AG04449 (cell line): ENCODE data around the gene MAPRE3.

ENCODE experiments used
- CTCF ChIA-PET: fragments of 350-600 bp; formaldehyde crosslinking; extraction: SDS; loops from one replicate; lab custom pipeline; 2021; ENCODE audit warnings: antibody characterized with exemption; lab: Yijun Ruan, JAX
- POLR2A ChIA-PET: fragments of 400-600, 350-600 bp; formaldehyde crosslinking; extraction: SDS; loops from one replicate; lab custom pipeline; 2020; ENCODE audit warnings: antibody characterized with exemption, inconsistent platforms; lab: Yijun Ruan, JAX
- DNase-seq: peaks from one replicate; pipeline ENCODE4 v3.0.0-alpha.2; 2010; ENCODE audit warnings: low read depth, low spot score
- H3K4me3 ChIP-seq: 2 replicates; pipeline ENCODE4 v1.5.1; 2011; ENCODE audit warnings: low read depth, mild to moderate bottlenecking, control low read depth, low read length
- CTCF ChIP-seq: IDR thresholded peaks from one replicate; pipeline ENCODE4 v1.5.1; 2011; ENCODE audit warnings: mild to moderate bottlenecking, moderate library complexity, low read length, control low read depth, inconsistent platforms; ENCODE audit not compliant: insufficient read depth; ENCODE audit errors: missing control alignments

MAPRE3 gene

GRCh38 chr2:26927221-26927620 lies 43.2 kb upstream of the MAPRE3 start:
- ChIA-PET POLR2A (no interaction called here), CTCF (interaction anchor here (1.7 to 3.7 kb wide), 4 partner anchors 12 to 81 kb away, joined by 7 to 15 read pairs (median 9); no protein-coding TSS in a partner anchor)
- H3K4me3 ChIP-seq = no peak overlapping the region
- no peak for TF ChIP-seq CTCF
- no peak for DNase-seq

GRCh38 chr2:26932974-26933373 lies 37.5 kb upstream of the MAPRE3 start:
- TF ChIP-seq CTCF = no peak
- POLR2A ChIA-PET = no interaction called here

GRCh38 chr2:26933431-26934334 lies 36.8 kb upstream of the MAPRE3 start:
- TF ChIP-seq CTCF = no peak
- no peak for DNase-seq
- H3K4me3 ChIP-seq = no peak overlapping the region
- POLR2A ChIA-PET = no interaction called here
- CTCF ChIA-PET = interaction anchor here (1.0 to 14.4 kb wide), 4 partner anchors 7 to 86 kb away, joined by 4 to 309 read pairs (median 11); partner anchors contain the start of gene DPYSL5

More at GRCh38 chr2:26932974-26933373, 37.5 kb upstream of the MAPRE3 start:
- DNase-seq = no peak
- CTCF ChIA-PET = interaction anchor here (1.6 to 14.4 kb wide), 4 partner anchors 10 to 85 kb away, joined by 9 to 309 read pairs (median 11); partner anchors contain the start of gene DPYSL5
- H3K4me3 ChIP-seq = no peak overlapping the region

GRCh38 chr2:26934335-26934724 lies 36.1 kb upstream of the MAPRE3 start:
- H3K4me3 ChIP-seq = no peak overlapping the region
- TF ChIP-seq CTCF = no peak
- ChIA-PET POLR2A (no interaction called here), CTCF (interaction anchor here (0.8 to 14.4 kb wide), 5 partner anchors 8 to 86 kb away, joined by 3 to 309 read pairs (median 9); partner anchors contain the start of gene DPYSL5)
- DNase-seq = no peak

GRCh38 chr2:26934985-26935384 lies 35.5 kb upstream of the MAPRE3 start:
- H3K4me3 ChIP-seq = no peak overlapping the region
- POLR2A ChIA-PET = no interaction called here
- no peak for DNase-seq
- CTCF ChIA-PET = interaction anchor here (0.8 to 14.4 kb wide), 4 partner anchors 8 to 87 kb away, joined by 3 to 309 read pairs (median 8); partner anchors contain the start of gene DPYSL5
- TF ChIP-seq CTCF = no peak

GRCh38 chr2:26936855-26937254 lies 33.6 kb upstream of the MAPRE3 start:
- CTCF ChIA-PET = interaction anchor here (1.3 to 14.4 kb wide), 2 partner anchors 14 to 89 kb away, joined by 5 to 309 read pairs; partner anchors contain the start of gene DPYSL5
- POLR2A ChIA-PET = interaction anchor here (0.6 kb wide), 1 partner anchor 15 kb away, joined by 3 read pairs; no protein-coding TSS in a partner anchor
- no peak for TF ChIP-seq CTCF
- DNase-seq = no peak
- H3K4me3 ChIP-seq = no peak overlapping the region
